Measurements from ENCODE around the gene BICC1. TPM values are rescaled to one million over a fixed set of nuclear protein-coding genes. Genes with fewer than 3 reads are reported as not detected.
A peak's percentile ranks its signal among the peaks of the same experiment; 100 is the strongest.

The BICC1 gene
- total and polyA plus RNA-seq, 8 donors = 0.29 to 25.0 (median 4.5) TPM

DNA sequence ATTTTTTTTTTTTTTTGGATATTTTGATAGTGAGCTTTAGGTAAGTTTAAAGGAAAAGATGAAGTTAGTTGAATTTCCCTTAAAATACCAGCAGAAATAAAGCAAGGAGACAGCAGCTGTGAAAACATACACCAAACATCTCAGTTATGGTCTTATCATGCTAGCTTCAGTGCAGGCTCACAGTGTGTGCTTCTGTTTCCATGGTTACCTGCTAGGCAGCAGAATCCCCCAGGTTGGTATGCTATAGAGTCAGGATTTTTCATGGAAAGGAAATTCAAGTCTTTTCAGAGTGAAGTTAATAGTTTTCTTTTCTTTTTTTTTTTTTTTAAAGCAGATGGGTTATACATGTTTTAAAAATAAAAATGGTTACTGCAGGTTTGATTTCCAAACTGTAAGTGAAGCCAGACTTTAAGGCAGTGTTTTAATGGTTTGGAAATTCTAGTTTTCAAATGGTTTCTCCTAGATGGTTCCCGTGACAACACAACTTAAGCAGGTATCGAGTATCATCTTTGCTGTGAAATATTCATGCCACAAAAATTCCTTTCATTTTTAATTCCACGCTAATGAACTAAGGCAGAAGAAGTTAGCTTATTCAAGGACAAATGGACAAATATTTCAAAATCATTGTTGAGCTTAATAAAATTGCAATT, 230.9 kb downstream of the BICC1 start:
- TF ChIP-seq POLR2A (IDR thresholded peaks at IDR 0.05) = no peak
- TF ChIP-seq, protein P1, sequence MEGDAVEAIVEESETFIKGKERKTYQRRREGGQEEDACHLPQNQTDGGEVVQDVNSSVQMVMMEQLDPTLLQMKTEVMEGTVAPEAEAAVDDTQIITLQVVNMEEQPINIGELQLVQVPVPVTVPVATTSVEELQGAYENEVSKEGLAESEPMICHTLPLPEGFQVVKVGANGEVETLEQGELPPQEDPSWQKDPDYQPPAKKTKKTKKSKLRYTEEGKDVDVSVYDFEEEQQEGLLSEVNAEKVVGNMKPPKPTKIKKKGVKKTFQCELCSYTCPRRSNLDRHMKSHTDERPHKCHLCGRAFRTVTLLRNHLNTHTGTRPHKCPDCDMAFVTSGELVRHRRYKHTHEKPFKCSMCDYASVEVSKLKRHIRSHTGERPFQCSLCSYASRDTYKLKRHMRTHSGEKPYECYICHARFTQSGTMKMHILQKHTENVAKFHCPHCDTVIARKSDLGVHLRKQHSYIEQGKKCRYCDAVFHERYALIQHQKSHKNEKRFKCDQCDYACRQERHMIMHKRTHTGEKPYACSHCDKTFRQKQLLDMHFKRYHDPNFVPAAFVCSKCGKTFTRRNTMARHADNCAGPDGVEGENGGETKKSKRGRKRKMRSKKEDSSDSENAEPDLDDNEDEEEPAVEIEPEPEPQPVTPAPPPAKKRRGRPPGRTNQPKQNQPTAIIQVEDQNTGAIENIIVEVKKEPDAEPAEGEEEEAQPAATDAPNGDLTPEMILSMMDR (IDR thresholded peaks at IDR 0.05) = no peak
- TF ChIP-seq POLR2AphosphoS5 (IDR thresholded peaks at IDR 0.05) = no peak
- TF ChIP-seq EP300 (IDR thresholded peaks at IDR 0.05) = no peak
- H3K27ac ChIP-seq = no peak overlapping the region
- H3K27me3 ChIP-seq = no peaks in the 10 kb centered on the region
- peak in 1 of 2 donors; percentile 41 for DNase-seq
- 64 to 69% (median 69%) methylated on average over 3 of the region's 3 CpGs for WGBS, 5 donors
- intact Hi-C loops (cut with DNase I; ENCODE audit: low total_unique reads) = no loop called here
- no peaks in the 10 kb centered on the region for H3K9me3 ChIP-seq
- H3K4me1 ChIP-seq = peaks cover 0 to 9% (median 0%) of the 10 kb centered on the region in 4 donors
- no peaks in the 10 kb centered on the region for H3K36me3 ChIP-seq
- H3K4me3 ChIP-seq = no peak overlapping the region

DNA sequence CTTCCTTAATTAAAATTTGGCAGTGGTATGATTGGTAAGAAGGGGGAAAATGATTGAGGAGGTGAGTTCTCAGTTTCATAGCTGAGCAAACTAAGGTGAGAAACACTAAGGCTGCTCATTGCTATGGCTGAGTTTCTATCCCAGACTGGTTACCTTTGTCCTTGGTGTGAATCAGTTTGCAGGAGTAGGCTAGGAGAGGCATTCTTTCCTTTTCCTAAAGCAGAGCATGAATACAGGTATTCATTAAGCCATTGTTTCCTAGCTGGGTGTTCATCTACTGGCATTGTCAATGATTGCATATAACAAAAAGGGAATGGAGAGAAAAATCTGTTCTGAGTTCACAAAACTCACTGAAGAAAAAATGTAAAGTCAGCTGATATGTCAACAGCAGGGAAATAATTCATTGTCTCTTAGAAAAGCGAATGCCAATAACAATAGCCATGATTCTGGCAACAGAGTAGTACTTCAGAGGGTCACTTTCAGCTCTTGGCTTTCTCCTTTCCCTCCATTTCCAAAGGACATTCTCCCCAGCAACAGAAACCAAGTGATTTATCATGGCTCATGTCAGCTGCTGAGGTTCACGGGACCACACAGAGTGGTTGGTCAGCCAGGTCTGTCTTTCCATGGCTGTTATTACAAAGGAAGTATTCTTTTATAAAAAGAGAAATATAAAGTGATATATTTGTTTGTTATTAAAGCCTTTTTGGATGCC, 234.0 kb downstream of the BICC1 start:
- Histone ChIP-seq H3K4me1 (peaks cover 0 to 9% (median 0%) of the 10 kb centered on the region in 4 donors), H3K36me3 (no peaks in the 10 kb centered on the region), H3K27me3 (no peaks in the 10 kb centered on the region), H3K9me3 (no peaks in the 10 kb centered on the region), H3K4me3 (no peak overlapping the region), H3K27ac (no peak overlapping the region)
- WGBS, 5 donors = 33 to 53% (median 44%) methylated on average over 2 of the region's 2 CpGs
- DNase-seq = peak in 1 of 2 donors; percentile 41
- no peak for TF ChIP-seq EP300 (IDR thresholded peaks at IDR 0.05)
- TF ChIP-seq, protein P1 (IDR thresholded peaks at IDR 0.05) = no peak
- no peak for TF ChIP-seq POLR2AphosphoS5 (IDR thresholded peaks at IDR 0.05)
- TF ChIP-seq POLR2A (IDR thresholded peaks at IDR 0.05) = no peak
- intact Hi-C loops (cut with DNase I; ENCODE audit: low total_unique reads) = no loop called here

DNA sequence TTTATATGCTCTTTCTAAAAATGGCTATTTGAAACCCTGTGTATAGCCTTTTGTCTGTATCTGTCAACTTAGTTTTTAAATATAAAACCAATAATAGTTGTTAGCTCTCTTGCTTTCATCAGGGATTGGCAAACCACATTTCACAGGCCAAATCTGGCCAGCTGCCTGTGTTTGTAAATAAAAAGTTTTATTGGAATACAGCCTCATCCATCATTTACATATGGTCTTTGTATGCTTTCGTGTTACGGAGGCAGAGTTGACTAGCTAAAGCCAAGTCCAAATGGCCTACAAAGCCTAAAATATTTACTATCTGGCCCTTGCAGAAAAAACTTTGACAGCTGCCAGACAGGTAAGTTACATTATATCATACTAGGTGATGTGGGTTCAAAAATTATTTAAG, 235.0 kb downstream of the BICC1 start:
- no peak for DNase-seq
- H3K27ac ChIP-seq = no peak overlapping the region
- no peaks in the 10 kb centered on the region for H3K27me3 ChIP-seq
- TF ChIP-seq, protein P1 (IDR thresholded peaks at IDR 0.05) = no peak
- no peak for TF ChIP-seq POLR2AphosphoS5 (IDR thresholded peaks at IDR 0.05)
- TF ChIP-seq EP300 (IDR thresholded peaks at IDR 0.05) = no peak
- no peak for TF ChIP-seq POLR2A (IDR thresholded peaks at IDR 0.05)
- no peaks in the 10 kb centered on the region for H3K36me3 ChIP-seq
- H3K4me1 ChIP-seq = peaks cover 0 to 9% (median 0%) of the 10 kb centered on the region in 4 donors
- no peak overlapping the region for H3K4me3 ChIP-seq
- no peaks in the 10 kb centered on the region for H3K9me3 ChIP-seq
- intact Hi-C loops (cut with DNase I; ENCODE audit: low total_unique reads) = no loop called here
- 39 to 66% (median 44%) methylated on average over 2 of the region's 2 CpGs for WGBS, 5 donors

DNA sequence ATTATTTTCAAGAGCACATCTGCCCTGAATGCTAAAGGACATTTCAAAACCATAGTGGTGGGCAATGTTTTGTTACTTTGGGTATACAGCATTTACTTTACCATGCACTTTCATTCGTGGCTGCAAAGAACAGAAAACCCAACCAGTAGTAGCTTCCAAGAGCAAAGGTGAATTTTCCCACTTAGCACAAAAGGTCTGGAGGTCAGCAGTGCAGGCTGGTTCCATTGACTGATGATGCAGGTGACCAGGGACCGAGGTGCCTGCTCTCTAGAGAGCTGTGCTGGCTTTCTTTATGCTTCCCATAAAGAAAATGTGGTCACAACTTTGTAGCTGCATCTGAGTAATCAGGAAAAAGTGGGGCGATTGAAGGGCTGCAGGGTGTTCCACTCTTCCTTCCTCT, 240.0 kb downstream of the BICC1 start:
- no peaks in the 10 kb centered on the region for H3K36me3 ChIP-seq
- TF ChIP-seq EP300 (IDR thresholded peaks at IDR 0.05) = no peak
- no peak overlapping the region for H3K27ac ChIP-seq
- peaks cover 0 to 9% (median 3%) of the 10 kb centered on the region in 4 donors for H3K4me1 ChIP-seq
- intact Hi-C loops (cut with DNase I; ENCODE audit: low total_unique reads) = no loop called here
- 57 to 68% (median 63%) methylated on average over 3 of the region's 3 CpGs for WGBS, 5 donors
- no peaks in the 10 kb centered on the region for H3K9me3 ChIP-seq
- DNase-seq = no peak
- no peaks in the 10 kb centered on the region for H3K27me3 ChIP-seq
- no peak overlapping the region for H3K4me3 ChIP-seq

DNA sequence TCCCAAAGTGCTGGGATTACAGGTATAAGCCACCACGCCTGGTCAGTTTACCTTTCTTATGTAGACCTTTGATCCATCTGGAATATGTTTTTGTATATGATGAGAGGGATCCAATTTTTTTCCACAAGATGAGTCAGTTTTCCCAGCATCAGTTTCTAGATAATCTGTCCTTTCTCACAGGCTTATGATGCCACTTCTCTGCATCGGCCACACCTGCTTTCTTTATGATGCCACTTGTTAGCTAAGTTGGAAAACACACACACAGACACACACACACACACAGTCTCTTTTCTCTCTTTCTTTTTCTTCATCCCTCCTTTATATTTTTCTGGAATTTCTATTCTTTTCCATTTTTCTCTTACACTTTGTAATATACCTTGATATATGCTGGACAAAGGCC, 240.8 kb downstream of the BICC1 start:
- TF ChIP-seq EP300 (IDR thresholded peaks at IDR 0.05) (no peak), POLR2AphosphoS5 (IDR thresholded peaks at IDR 0.05) (no peak), POLR2A (IDR thresholded peaks at IDR 0.05) (no peak)
- TF ChIP-seq, protein P1 (IDR thresholded peaks at IDR 0.05) = no peak
- Histone ChIP-seq H3K27me3 (no peaks in the 10 kb centered on the region), H3K4me1 (peaks cover 0 to 9% (median 4%) of the 10 kb centered on the region in 4 donors), H3K4me3 (no peak overlapping the region), H3K9me3 (no peaks in the 10 kb centered on the region), H3K36me3 (no peaks in the 10 kb centered on the region), H3K27ac (no peak overlapping the region)
- 88 to 93% (median 91%) methylated on average over 2 of the region's 2 CpGs for WGBS, 5 donors
- no peak for DNase-seq
- intact Hi-C loops (cut with DNase I; ENCODE audit: low total_unique reads) = no loop called here
